Fibroblast of villous mesenchyme (primary cell): ENCODE measurements around the gene DBH. TPM values are rescaled to one million over a fixed set of nuclear protein-coding genes. Genes with fewer than 3 reads are reported as not detected.

Experiments
- DNase-seq: peaks from one replicate; pipeline ENCODE4 v3.0.0-alpha.2; 2010; ENCODE audit warnings: low read depth
- H3K4me3 ChIP-seq: 2 replicates; pipeline ENCODE4 v1.5.1; 2011; ENCODE audit warnings: low read depth, mild to moderate bottlenecking, low read length
- CTCF ChIP-seq: IDR thresholded peaks from 2 replicates; pipeline ENCODE4 v1.5.1; 2012; ENCODE audit warnings: low read depth, mild to moderate bottlenecking, low read length; ENCODE audit not compliant: insufficient read depth
- total RNA-seq: library from RNA; depleted of rRNA; stranded (reverse); fragments of >200 nt; gene quantifications from 2 replicates; pipeline ENCODE4 v1.2.3, GENCODE V29; 2012

The DBH gene
- total RNA-seq, 1 donor, result not detected

- DNase-seq, result no peak
- TF ChIP-seq CTCF, result peak; percentile 19
- no peak overlapping the region for H3K4me3 ChIP-seq
These were observed 28.2 kb downstream of the DBH start for GRCh38 chr9:133664173-133665050.

GRCh38 chr9:133665096-133665495, 28.9 kb downstream of the DBH start:
- no peak for DNase-seq
- no peak overlapping the region for H3K4me3 ChIP-seq
- no peak for TF ChIP-seq CTCF

GRCh38 chr9:133665535-133665934, 29.4 kb downstream of the DBH start:
- no peak for TF ChIP-seq CTCF
- no peak overlapping the region for H3K4me3 ChIP-seq
- no peak for DNase-seq

- DNase-seq, result no peak
- no peak overlapping the region for H3K4me3 ChIP-seq
- TF ChIP-seq CTCF, result no peak
These were observed 30.2 kb downstream of the DBH start for GRCh38 chr9:133666387-133666786.

- TF ChIP-seq CTCF, result no peak
- DNase-seq, result no peak
- no peak overlapping the region for H3K4me3 ChIP-seq
These were observed 30.7 kb downstream of the DBH start for GRCh38 chr9:133666845-133667244.

- TF ChIP-seq CTCF, result no peak
- no peak for DNase-seq
- no peak overlapping the region for H3K4me3 ChIP-seq
These were observed 31.7 kb downstream of the DBH start for GRCh38 chr9:133667759-133668450.
